Skeletal muscle tissue (tissue), 4 donors: Measurements from ENCODE around the gene SIK3. TPM values are rescaled to one million over a fixed set of nuclear protein-coding genes. Genes with fewer than 3 reads are reported as not detected.

ENCODE experiments used
- H3K27ac ChIP-seq: one replicate; pipeline ENCODE4 v1.7.0; 2013; ENCODE audit warnings: mild to moderate bottlenecking, low read depth, low read length, inconsistent platforms
- H3K27me3 ChIP-seq, 3 donors: one replicate each; pipeline ENCODE4 v1.7.0; 2013; ENCODE audit warnings: low read length in 3 of 3; ENCODE audit not compliant: control insufficient read depth in 3 of 3, insufficient read depth in 3 of 3
- H3K36me3 ChIP-seq, 3 donors: one replicate each; pipeline ENCODE4 v1.7.0; 2013; ENCODE audit warnings: low read length in 3 of 3; ENCODE audit not compliant: control insufficient read depth in 3 of 3, insufficient read depth in 3 of 3
- H3K4me1 ChIP-seq, 3 donors: one replicate each; pipeline ENCODE4 v1.7.0; 2013; ENCODE audit warnings: low read length in 3 of 3, mild to moderate bottlenecking in 3 of 3; ENCODE audit not compliant: control insufficient read depth in 3 of 3, insufficient read depth in 3 of 3
- H3K4me3 ChIP-seq, 3 donors: one replicate each; pipeline ENCODE4 v1.7.0; 2013; ENCODE audit warnings: low read length in 3 of 3
- H3K9ac ChIP-seq, 3 donors: one replicate each; pipeline ENCODE4 v1.7.0; 2013; ENCODE audit warnings: low read length in 3 of 3, mild to moderate bottlenecking in 3 of 3, moderate library complexity in 2 of 3, low read depth in 1 of 3
- H3K9me3 ChIP-seq, 3 donors: one replicate each; pipeline ENCODE4 v1.7.0; 2013; ENCODE audit warnings: low read length in 3 of 3; ENCODE audit not compliant: control insufficient read depth in 3 of 3
- total RNA-seq: library from RNA; depleted of rRNA; stranded (reverse); fragments of >200 nt; gene quantifications from one replicate; pipeline ENCODE4 v1.2.3, GENCODE V29; 2014
- donor health status: Osteomylitis.

SIK3 gene
- total RNA-seq, 1 donor from 2014 or later: 21.4 TPM

GRCh38 chr11:116830184-116830912 lies 267.9 kb downstream of the SIK3 start:
- Histone ChIP-seq H3K36me3 (no peaks in the 10 kb centered on the region), H3K4me3 (no peak overlapping the region), H3K4me1 (peaks cover 6 to 8% (median 7%) of the 10 kb centered on the region in 3 donors), H3K9me3 (no peaks in the 10 kb centered on the region), H3K27ac (no peak overlapping the region), H3K9ac (no peak overlapping the region), H3K27me3 (peaks cover 0 to 2% (median 0%) of the 10 kb centered on the region in 3 donors)

DNA sequence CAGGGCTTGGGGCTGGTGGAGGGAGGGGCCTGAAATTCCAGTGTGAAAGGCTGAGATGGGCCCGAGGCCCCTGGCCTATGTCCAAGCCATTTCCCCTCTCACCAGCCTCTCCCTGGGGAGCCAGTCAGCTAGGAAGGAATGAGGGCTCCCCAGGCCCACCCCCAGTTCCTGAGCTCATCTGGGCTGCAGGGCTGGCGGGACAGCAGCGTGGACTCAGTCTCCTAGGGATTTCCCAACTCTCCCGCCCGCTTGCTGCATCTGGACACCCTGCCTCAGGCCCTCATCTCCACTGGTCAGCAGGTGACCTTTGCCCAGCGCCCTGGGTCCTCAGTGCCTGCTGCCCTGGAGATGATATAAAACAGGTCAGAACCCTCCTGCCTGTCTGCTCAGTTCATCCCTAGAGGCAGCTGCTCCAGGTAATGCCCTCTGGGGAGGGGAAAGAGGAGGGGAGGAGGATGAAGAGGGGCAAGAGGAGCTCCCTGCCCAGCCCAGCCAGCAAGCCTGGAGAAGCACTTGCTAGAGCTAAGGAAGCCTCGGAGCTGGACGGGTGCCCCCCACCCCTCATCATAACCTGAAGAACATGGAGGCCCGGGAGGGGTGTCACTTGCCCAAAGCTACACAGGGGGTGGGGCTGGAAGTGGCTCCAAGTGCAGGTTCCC lies 268.6 kb downstream of the SIK3 start, which contains the start of gene APOC3:
TSS of gene APOC3 (plus strand) at position 383 of the 659 bp plus-strand sequence. CDS start 676 bp downstream, outside the sequence.
- H3K27me3 ChIP-seq: peaks cover 0 to 2% (median 0%) of the 10 kb centered on the region in 3 donors
- H3K4me1 ChIP-seq: peaks cover 0 to 1% (median under 1%) of the 10 kb centered on the region in 3 donors
- no peak within 1 kb of the TSS for H3K9ac ChIP-seq

GRCh38 chr11:116828632-116829524 lies 269.4 kb downstream of the SIK3 start:
- Histone ChIP-seq H3K9me3 (no peaks in the 10 kb centered on the region), H3K4me3 (no peak overlapping the region), H3K27ac (no peak overlapping the region), H3K9ac (no peak overlapping the region), H3K4me1 (no peaks in the 10 kb centered on the region), H3K27me3 (peaks cover 0 to 2% (median 0%) of the 10 kb centered on the region in 3 donors), H3K36me3 (no peaks in the 10 kb centered on the region)

More for the DNA sequence above, 268.6 kb downstream of the SIK3 start, which contains the start of gene APOC3:
- no peaks in the 10 kb centered on the region for H3K9me3 ChIP-seq
- no peak within 1 kb of the TSS for H3K4me3 ChIP-seq
- no peaks in the 10 kb centered on the region for H3K36me3 ChIP-seq
- H3K27ac ChIP-seq: no peak within 1 kb of the TSS

- H3K4me1 ChIP-seq: peaks cover 4 to 12% (median 6%) of the 10 kb centered on the region in 3 donors
- no peaks in the 10 kb centered on the region for H3K27me3 ChIP-seq
- H3K9me3 ChIP-seq: no peaks in the 10 kb centered on the region
- H3K27ac ChIP-seq: no peak overlapping the region
- no peaks in the 10 kb centered on the region for H3K36me3 ChIP-seq
- H3K4me3 ChIP-seq: no peak overlapping the region
- no peak overlapping the region for H3K9ac ChIP-seq
Measured at GRCh38 chr11:116827461-116827860, 270.8 kb downstream of the SIK3 start.

GRCh38 chr11:116826751-116827431 lies 271.3 kb downstream of the SIK3 start:
- Histone ChIP-seq H3K27ac (no peak overlapping the region), H3K4me3 (no peak overlapping the region), H3K36me3 (no peaks in the 10 kb centered on the region), H3K27me3 (no peaks in the 10 kb centered on the region), H3K9me3 (no peaks in the 10 kb centered on the region), H3K9ac (no peak overlapping the region), H3K4me1 (peaks cover 4 to 18% (median 9%) of the 10 kb centered on the region in 3 donors)

DNA sequence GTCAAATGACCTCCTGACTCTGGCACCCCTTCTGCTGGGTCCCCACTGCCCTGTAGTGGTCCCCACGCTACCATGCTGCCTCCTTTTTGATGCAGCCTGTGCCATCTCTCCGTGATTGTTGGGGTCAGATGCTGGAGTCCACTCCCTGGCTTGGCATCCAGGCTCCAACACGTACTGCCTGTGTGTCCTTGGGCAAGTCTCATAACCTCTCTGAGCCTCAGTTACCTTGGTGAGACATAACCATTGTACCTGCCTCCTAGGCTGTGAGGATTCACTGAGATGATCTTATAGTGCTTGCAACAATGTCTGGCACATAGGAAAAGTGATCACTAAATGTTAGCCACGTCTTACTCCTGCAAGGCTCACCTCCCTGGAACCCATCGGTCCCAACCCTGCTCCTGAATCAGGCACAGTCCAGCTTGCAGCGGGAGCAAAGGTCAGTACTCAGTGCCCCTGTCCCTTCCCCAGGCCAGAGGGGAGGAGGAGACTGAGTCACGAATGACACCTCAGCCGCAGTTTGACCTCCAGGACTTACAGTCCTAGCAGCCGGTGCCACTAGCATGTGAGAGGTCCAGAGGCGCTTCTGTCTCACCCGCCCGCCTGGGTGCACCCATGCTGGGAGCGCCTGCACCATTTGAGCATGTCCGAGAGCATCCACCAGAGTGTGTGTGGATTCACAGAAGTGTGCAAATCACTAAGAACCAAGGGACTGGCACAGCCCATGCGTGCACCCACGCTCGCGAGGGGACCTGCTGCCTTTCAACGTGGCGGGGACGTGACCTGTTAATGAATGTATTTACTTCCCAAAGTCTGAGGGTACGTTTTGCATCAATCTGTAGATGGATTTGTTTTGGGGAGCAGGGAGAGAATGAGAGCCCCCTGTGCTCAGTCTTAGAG lies 272.1 kb downstream of the SIK3 start:
- no peaks in the 10 kb centered on the region for H3K9me3 ChIP-seq
- no peak overlapping the region for H3K27ac ChIP-seq
- no peaks in the 10 kb centered on the region for H3K36me3 ChIP-seq

DNA sequence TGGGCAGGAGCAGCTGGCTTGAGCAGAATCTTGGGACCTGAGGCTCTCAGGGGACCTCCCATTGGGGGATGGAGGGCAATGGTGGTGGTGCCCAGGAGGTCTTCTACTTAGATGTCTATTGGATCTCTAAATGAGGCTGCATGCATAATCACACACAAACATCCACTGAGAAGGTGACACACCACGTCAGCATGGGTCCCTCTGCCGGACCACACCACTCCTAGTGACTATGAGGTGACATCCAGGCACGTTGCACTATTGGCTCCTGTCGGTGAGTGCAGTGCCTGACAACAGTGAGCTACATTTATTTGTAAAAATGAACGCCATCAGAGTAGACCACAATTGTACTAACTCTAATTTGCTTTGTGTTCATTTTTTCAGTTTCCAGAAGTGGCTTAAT lies 272.8 kb downstream of the SIK3 start:
- Histone ChIP-seq H3K4me3 (no peak overlapping the region), H3K27me3 (no peaks in the 10 kb centered on the region), H3K9ac (no peak overlapping the region), H3K9me3 (no peaks in the 10 kb centered on the region), H3K4me1 (peaks cover 4 to 24% (median 9%) of the 10 kb centered on the region in 3 donors), H3K27ac (no peak overlapping the region), H3K36me3 (no peaks in the 10 kb centered on the region)

More for the DNA sequence above, 272.1 kb downstream of the SIK3 start:
- Histone ChIP-seq H3K9ac (no peak overlapping the region), H3K27me3 (no peaks in the 10 kb centered on the region), H3K4me1 (peaks cover 4 to 24% (median 9%) of the 10 kb centered on the region in 3 donors), H3K4me3 (no peak overlapping the region)

GRCh38 chr11:116823031-116823843 lies 275.0 kb downstream of the SIK3 start, which contains the start of gene APOA4:
APOA4 (minus strand) TSS chr11:116823304; CDS start chr11:116823191, 113 bp downstream.
- peak within 1 kb of the TSS; percentile 52 for H3K27ac ChIP-seq
- H3K9ac ChIP-seq: peak within 1 kb of the TSS in 2 of 3 donors; percentile 9 to 33
- H3K27me3 ChIP-seq: no peaks in the 10 kb centered on the region
- H3K9me3 ChIP-seq: no peaks in the 10 kb centered on the region
- no peaks in the 10 kb centered on the region for H3K36me3 ChIP-seq
- H3K4me3 ChIP-seq: no peak within 1 kb of the TSS
- peaks cover 4 to 24% (median 9%) of the 10 kb centered on the region in 3 donors for H3K4me1 ChIP-seq
